ENCODE results near the gene NAT9.

Gene NAT9

GRCh38 chr17:74738051-74738996 lies 37.8 kb downstream of the NAT9 start:
- Histone ChIP-seq H3K27ac (ENCODE audit: insufficient read depth in 1 of 2, low read depth in 1 of 2, low read length in 2 of 2, poor library complexity in 1 of 2, severe bottlenecking in 2 of 2) (peak overlapping the region; percentile 81 to 89), H3K27me3 (replicated peaks in 2 of 5; ENCODE audit: control insufficient read depth in 4 of 5, insufficient read depth in 5 of 5, low read length in 4 of 5) (no peaks in the 10 kb centered on the region), H3K36me3 (ENCODE audit: control insufficient read depth in 4 of 4, insufficient read depth in 4 of 4, low read length in 3 of 4) (peaks cover 0 to 14% (median 5%) of the 10 kb centered on the region in 4 experiments), H3K4me3 (ENCODE audit: control insufficient read depth in 1 of 7, extremely low read depth in 1 of 7, insufficient read depth in 4 of 7, low read depth in 2 of 7, low read length in 6 of 7) (peak overlapping the region; percentile 61 to 88 (median 70)), H3K4me1 (ENCODE audit: control extremely low read depth in 1 of 4, control insufficient read depth in 4 of 4, insufficient read depth in 4 of 4, low read length in 3 of 4) (peaks cover 12 to 76% (median 70%) of the 10 kb centered on the region in 4 experiments), H3K9me3 (ENCODE audit: control extremely low read depth in 1 of 5, control insufficient read depth in 4 of 5, insufficient read depth in 2 of 5, low read depth in 1 of 5, low read length in 4 of 5) (no peaks in the 10 kb centered on the region)
- WGBS (ENCODE audit: insufficient coverage), result 1% methylated on average over 14 of the region's 16 CpGs
- peak; percentile 78 to 97 (median 93) for DNase-seq
- ChIA-PET POLR2A (interaction anchor here (0.6 to 3.3 kb wide), 11 partner anchors 8 to 128 kb away, joined by 3 to 36 read pairs (median 12); partner anchors contain the start of genes NAT9 and NHERF1), CTCF (interaction anchor here (0.7 to 5.1 kb wide), 30 partner anchors 8 to 135 kb away, joined by 3 to 151 read pairs (median 11); partner anchors contain the start of genes CD300LF, NAT9 and NHERF1)

GRCh38 chr17:74737299-74738050 lies 38.7 kb downstream of the NAT9 start:
- CTCF ChIA-PET, result interaction anchor here (0.8 to 5.1 kb wide), 32 partner anchors 9 to 126 kb away, joined by 3 to 151 read pairs (median 10); partner anchors contain the start of genes CD300LF and NAT9
- H3K36me3 ChIP-seq (ENCODE audit: control insufficient read depth in 4 of 4, insufficient read depth in 4 of 4, low read length in 3 of 4), result peaks cover 0 to 8% (median 0%) of the 10 kb centered on the region in 4 experiments
- no peaks in the 10 kb centered on the region for H3K27me3 ChIP-seq (replicated peaks in 2 of 5; ENCODE audit: control insufficient read depth in 4 of 5, insufficient read depth in 5 of 5, low read length in 4 of 5)
- peaks cover 6 to 69% (median 62%) of the 10 kb centered on the region in 4 experiments for H3K4me1 ChIP-seq (ENCODE audit: control extremely low read depth in 1 of 4, control insufficient read depth in 4 of 4, insufficient read depth in 4 of 4, low read length in 3 of 4)
- H3K4me3 ChIP-seq (ENCODE audit: control insufficient read depth in 1 of 7, extremely low read depth in 1 of 7, insufficient read depth in 4 of 7, low read depth in 2 of 7, low read length in 6 of 7), result peak overlapping the region; percentile 61 to 88 (median 70)
- H3K9me3 ChIP-seq (ENCODE audit: control extremely low read depth in 1 of 5, control insufficient read depth in 4 of 5, insufficient read depth in 2 of 5, low read depth in 1 of 5, low read length in 4 of 5), result no peaks in the 10 kb centered on the region
- peak; percentile 85 to 86 (median 85) for DNase-seq
- WGBS (ENCODE audit: insufficient coverage), result 0% methylated on average over 33 of the region's 38 CpGs
- POLR2A ChIA-PET, result interaction anchor here (0.6 to 3.3 kb wide), 16 partner anchors 8 to 436 kb away, joined by 3 to 36 read pairs (median 5); partner anchors contain the start of genes NAT9 and NHERF1
- H3K27ac ChIP-seq (ENCODE audit: insufficient read depth in 1 of 2, low read depth in 1 of 2, low read length in 2 of 2, poor library complexity in 1 of 2, severe bottlenecking in 2 of 2), result peak overlapping the region; percentile 81 to 89

- 0% methylated on average over 60 of the region's 67 CpGs for WGBS (ENCODE audit: insufficient coverage)
- peak; percentile 89 to 97 (median 95) for DNase-seq
- peaks cover 6 to 61% (median 55%) of the 10 kb centered on the region in 4 experiments for H3K4me1 ChIP-seq (ENCODE audit: control extremely low read depth in 1 of 4, control insufficient read depth in 4 of 4, insufficient read depth in 4 of 4, low read length in 3 of 4)
- H3K27me3 ChIP-seq (replicated peaks in 2 of 5; ENCODE audit: control insufficient read depth in 4 of 5, insufficient read depth in 5 of 5, low read length in 4 of 5), result no peaks in the 10 kb centered on the region
- no peaks in the 10 kb centered on the region for H3K9me3 ChIP-seq (ENCODE audit: control extremely low read depth in 1 of 5, control insufficient read depth in 4 of 5, insufficient read depth in 2 of 5, low read depth in 1 of 5, low read length in 4 of 5)
- H3K4me3 ChIP-seq (ENCODE audit: control insufficient read depth in 1 of 7, extremely low read depth in 1 of 7, insufficient read depth in 4 of 7, low read depth in 2 of 7, low read length in 6 of 7), result peak within 1 kb of the TSS; percentile 61 to 88 (median 70)
- CTCF ChIA-PET, result interaction anchor here (0.6 to 5.1 kb wide), 44 partner anchors 8 to 358 kb away, joined by 3 to 151 read pairs (median 5); partner anchors contain the start of genes CD300H, CD300LF and NAT9
- peaks cover 0 to 8% (median 0%) of the 10 kb centered on the region in 4 experiments for H3K36me3 ChIP-seq (ENCODE audit: control insufficient read depth in 4 of 4, insufficient read depth in 4 of 4, low read length in 3 of 4)
- H3K27ac ChIP-seq (ENCODE audit: insufficient read depth in 1 of 2, low read depth in 1 of 2, low read length in 2 of 2, poor library complexity in 1 of 2, severe bottlenecking in 2 of 2), result peak within 1 kb of the TSS; percentile 81 to 89
- POLR2A ChIA-PET, result interaction anchor here (0.6 to 3.3 kb wide), 17 partner anchors 10 to 435 kb away, joined by 3 to 36 read pairs (median 5); partner anchors contain the start of genes CD300LF, NAT9 and NHERF1
These were observed 39.4 kb downstream of the NAT9 start, which contains the start of gene RAB37 for GRCh38 chr17:74736513-74737298. Gene RAB37 (plus strand): TSS chr17:74737256. CDS start chr17:74737273, 17 bp downstream.

GRCh38 chr17:74734256-74734655 lies 41.9 kb downstream of the NAT9 start:
- 100% methylated on average over 3 of the region's 3 CpGs for WGBS (ENCODE audit: insufficient coverage)
- Histone ChIP-seq H3K36me3 (ENCODE audit: control insufficient read depth in 4 of 4, insufficient read depth in 4 of 4, low read length in 3 of 4) (no peaks in the 10 kb centered on the region), H3K4me3 (ENCODE audit: control insufficient read depth in 1 of 7, extremely low read depth in 1 of 7, insufficient read depth in 4 of 7, low read depth in 2 of 7, low read length in 6 of 7) (no peak overlapping the region), H3K27me3 (replicated peaks in 2 of 5; ENCODE audit: control insufficient read depth in 4 of 5, insufficient read depth in 5 of 5, low read length in 4 of 5) (no peaks in the 10 kb centered on the region), H3K4me1 (ENCODE audit: control extremely low read depth in 1 of 4, control insufficient read depth in 4 of 4, insufficient read depth in 4 of 4, low read length in 3 of 4) (peaks cover 6 to 58% (median 50%) of the 10 kb centered on the region in 4 experiments), H3K27ac (ENCODE audit: insufficient read depth in 1 of 2, low read depth in 1 of 2, low read length in 2 of 2, poor library complexity in 1 of 2, severe bottlenecking in 2 of 2) (no peak overlapping the region), H3K9me3 (ENCODE audit: control extremely low read depth in 1 of 5, control insufficient read depth in 4 of 5, insufficient read depth in 2 of 5, low read depth in 1 of 5, low read length in 4 of 5) (no peaks in the 10 kb centered on the region)
- POLR2A ChIA-PET, result no interaction called here
- DNase-seq, result no peak
- CTCF ChIA-PET, result interaction anchor here (1.1 to 5.1 kb wide), 2 partner anchors 53 to 77 kb away, joined by 3 to 151 read pairs; no protein-coding TSS in a partner anchor

- H3K9me3 ChIP-seq (ENCODE audit: control extremely low read depth in 1 of 5, control insufficient read depth in 4 of 5, insufficient read depth in 2 of 5, low read depth in 1 of 5, low read length in 4 of 5), result no peaks in the 10 kb centered on the region
- H3K36me3 ChIP-seq (ENCODE audit: control insufficient read depth in 4 of 4, insufficient read depth in 4 of 4, low read length in 3 of 4), result no peaks in the 10 kb centered on the region
- DNase-seq, result no peak
- CTCF ChIA-PET, result no interaction called here
- H3K27me3 ChIP-seq (replicated peaks in 2 of 5; ENCODE audit: control insufficient read depth in 4 of 5, insufficient read depth in 5 of 5, low read length in 4 of 5), result no peaks in the 10 kb centered on the region
- H3K27ac ChIP-seq (ENCODE audit: insufficient read depth in 1 of 2, low read depth in 1 of 2, low read length in 2 of 2, poor library complexity in 1 of 2, severe bottlenecking in 2 of 2), result no peak overlapping the region
- H3K4me1 ChIP-seq (ENCODE audit: control extremely low read depth in 1 of 4, control insufficient read depth in 4 of 4, insufficient read depth in 4 of 4, low read length in 3 of 4), result peaks cover 0 to 51% (median 43%) of the 10 kb centered on the region in 4 experiments
- POLR2A ChIA-PET, result no interaction called here
- WGBS (ENCODE audit: insufficient coverage), result 89% methylated on average over 7 of the region's 9 CpGs
- H3K4me3 ChIP-seq (ENCODE audit: control insufficient read depth in 1 of 7, extremely low read depth in 1 of 7, insufficient read depth in 4 of 7, low read depth in 2 of 7, low read length in 6 of 7), result no peak overlapping the region
These were observed 42.6 kb downstream of the NAT9 start for GRCh38 chr17:74733365-74734122.
